Kidney (tissue), 14 donors: ENCODE results near the gene SLFN11. TPM values are rescaled to one million over a fixed set of nuclear protein-coding genes. Genes with fewer than 3 reads are reported as not detected.

Source experiments
- DNase-seq, 5 donors: peaks; one replicate each; pipeline ENCODE4 v3.0.0-alpha.2; 2013 to 2020
- FAIRE-seq: peaks from 2 replicates; lab custom pipeline; 2012; peaks lifted over from hg19 to GRCh38; lab: Jason Lieb, UNC
- H3K27ac ChIP-seq, 2 donors: one replicate each; pipeline ENCODE4 v1.7.0; 2013; ENCODE audit warnings: low read depth in 2 of 2, low read length in 2 of 2, inconsistent platforms in 1 of 2
- H3K27me3 ChIP-seq: one replicate; pipeline ENCODE4 v1.7.1; 2013; ENCODE audit warnings: low read length, inconsistent platforms; ENCODE audit not compliant: control insufficient read depth, insufficient read depth
- H3K36me3 ChIP-seq, 3 donors: one replicate each; pipeline versions ENCODE4 v1.7.0 to v1.7.1; 2013; ENCODE audit warnings: low read length in 3 of 3, control low read depth in 1 of 3, inconsistent platforms in 1 of 3; ENCODE audit not compliant: insufficient read depth in 3 of 3, control insufficient read depth in 2 of 3
- H3K4me1 ChIP-seq, 3 donors: one replicate each; pipeline versions ENCODE4 v1.7.0 to v1.7.1; 2013; ENCODE audit warnings: low read length in 3 of 3, inconsistent platforms in 1 of 3, low read depth in 1 of 3; ENCODE audit not compliant: control insufficient read depth in 2 of 3, insufficient read depth in 2 of 3
- H3K4me3 ChIP-seq, 3 donors: one replicate each; pipeline versions ENCODE4 v1.7.0 to v1.8.1; 2013; ENCODE audit warnings: low read length in 3 of 3, control low read depth in 1 of 3, inconsistent platforms in 1 of 3
- H3K9ac ChIP-seq, 3 donors: one replicate each; pipeline versions ENCODE4 v1.7.0 to v1.7.1; 2013; ENCODE audit warnings: low read length in 3 of 3, control low read depth in 1 of 3, inconsistent platforms in 1 of 3
- H3K9me3 ChIP-seq, 3 donors: one replicate each; pipeline versions ENCODE4 v1.7.0 to v1.7.1; 2013; ENCODE audit warnings: low read length in 3 of 3, control low read depth in 1 of 3, inconsistent platforms in 1 of 3; ENCODE audit not compliant: control insufficient read depth in 2 of 3, insufficient read depth in 1 of 3
- CTCF ChIP-seq: IDR thresholded peaks from 3 replicates; pipeline ENCODE4 v1.5.1; 2012; ENCODE audit warnings: mild to moderate bottlenecking, moderate library complexity, borderline replicate concordance; ENCODE audit not compliant: insufficient read depth; ENCODE audit errors: extremely low read depth
- intact Hi-C: fragments of 100-400 bp; cut with DNase I; formaldehyde crosslinking; loops from one replicate; pipeline ENCODE4 v1.11.1; 2022
- polyA plus RNA-seq: library from polyadenylated mRNA; stranded (reverse); fragments of 350-450 nt; fragmentation: Illumina TruSeq; extraction: RNeasy Lipid Tissue Mini Kit (QIAGEN cat#74804); gene quantifications from one replicate; pipeline ENCODE4 v1.2.3, GENCODE V29; 2014; ENCODE audit warnings: low read depth, low replicate concordance; ENCODE audit not compliant: insufficient read depth
- total RNA-seq: library from RNA; stranded (reverse); fragmentation: NEBNext Ultra II Directional; extraction: Animal tissue kit (Norgen Biotek cat#: 25700); gene quantifications from one replicate; pipeline ENCODE4 v1.2.1, GENCODE V29; 2021
- donor health status: control.
- donor health status: control.
- donor health status: control.
- donor health status: control.
- donor health status: control.
- donor health status: DM: yes; HTN: yes; CAD: no.
- donor health status: Normal renal cell carcinoma (clear cell type).

The SLFN11 gene
- total and polyA plus RNA-seq, 2 donors from 2014 or later = 4.0 to 31.9 TPM

DNA sequence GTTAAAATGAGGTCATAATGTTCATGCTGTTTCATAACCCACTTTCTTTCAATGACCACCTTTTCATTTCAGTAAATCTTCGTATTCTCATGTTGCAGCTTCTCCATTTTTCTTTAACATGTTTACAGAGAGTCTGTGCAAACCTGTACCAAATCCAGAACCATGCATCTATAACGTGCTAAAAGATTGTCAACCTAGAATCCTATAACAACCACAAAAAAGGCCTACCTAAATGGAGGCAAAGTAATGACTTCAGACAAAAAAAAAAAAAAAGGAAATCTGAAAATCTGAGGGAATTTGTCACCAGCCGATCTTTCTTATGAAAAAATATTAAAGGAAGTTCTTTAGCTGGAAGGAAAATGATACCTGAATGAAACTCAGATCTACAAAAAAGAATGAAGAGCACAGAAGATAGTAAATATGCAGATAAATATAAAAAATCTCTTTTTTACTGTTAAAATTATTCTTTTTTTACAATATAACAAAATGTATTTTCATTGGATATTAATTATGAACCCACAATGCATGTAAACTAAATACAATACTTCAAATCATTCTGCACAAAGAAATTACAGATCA lies 1.4 kb upstream of the SLFN11 start:
- Histone ChIP-seq H3K9me3 (peaks cover 0 to 7% (median 3%) of the 10 kb centered on the region in 3 donors), H3K36me3 (no peaks in the 10 kb centered on the region), H3K4me3 (peak overlapping the region; percentile 53 to 71 (median 62)), H3K9ac (peak overlapping the region; percentile 11 to 84 (median 31)), H3K27ac (peak overlapping the region; percentile 92 to 97), H3K27me3 (peaks cover 37% of the 10 kb centered on the region), H3K4me1 (peaks cover 0 to 2% (median 0%) of the 10 kb centered on the region in 3 donors)
- FAIRE-seq (no peak), DNase-seq (no peak)
- no peak for TF ChIP-seq CTCF
- intact Hi-C loops = no loop called here

DNA sequence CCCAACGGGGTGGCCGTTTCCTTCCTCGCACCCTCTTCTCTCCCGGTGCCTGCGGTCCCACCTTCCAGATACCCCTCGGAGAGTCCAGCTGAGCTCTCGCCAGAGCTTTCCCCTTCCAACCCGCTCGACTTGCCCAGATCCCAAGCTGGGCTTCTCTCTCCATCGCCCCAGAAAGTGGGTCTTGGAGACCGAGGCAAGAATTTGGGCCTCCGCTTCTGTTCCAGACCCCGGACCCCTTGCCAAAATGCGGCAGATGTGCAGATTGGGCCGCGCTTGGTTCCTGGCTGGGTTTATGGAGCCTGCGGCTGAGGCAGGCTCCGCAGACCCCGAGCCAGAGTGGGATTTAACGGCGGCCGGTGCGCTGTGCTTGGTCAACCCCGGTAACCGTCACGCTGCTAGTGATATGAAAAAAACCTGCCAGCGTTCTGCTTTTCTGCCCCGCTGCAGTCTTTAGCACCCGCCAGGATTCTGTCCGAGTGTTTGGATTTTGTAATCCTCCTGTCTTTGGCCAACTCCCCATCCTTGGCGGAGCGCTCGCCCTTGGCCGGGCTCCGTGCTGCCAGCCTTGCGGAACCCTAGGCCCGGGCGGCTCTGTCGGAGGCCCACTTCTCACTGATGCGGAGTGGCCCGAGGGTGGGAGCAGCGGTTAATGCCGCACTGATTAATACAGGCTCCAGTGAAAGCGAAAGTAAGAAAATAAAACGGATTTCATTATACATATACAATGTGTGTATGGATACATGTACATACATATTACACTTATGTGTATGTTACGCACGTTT lies 754 bp upstream of the SLFN11 start:
- Histone ChIP-seq H3K9me3 (peaks cover 0 to 7% (median 3%) of the 10 kb centered on the region in 3 donors), H3K4me3 (peak overlapping the region; percentile 53 to 71 (median 62)), H3K27me3 (peaks cover 37% of the 10 kb centered on the region), H3K4me1 (peaks cover 0 to 2% (median 0%) of the 10 kb centered on the region in 3 donors), H3K27ac (peak overlapping the region; percentile 92 to 97), H3K9ac (peak overlapping the region; percentile 31 to 84 (median 74)), H3K36me3 (no peaks in the 10 kb centered on the region)
- intact Hi-C loops = no loop called here
- DNase-seq (peak; percentile 56 to 78 (median 68)), FAIRE-seq (no peak)
- TF ChIP-seq CTCF = no peak

- H3K27me3 ChIP-seq = peaks cover 37% of the 10 kb centered on the region
- TF ChIP-seq CTCF = no peak
- peak; percentile 22 to 76 (median 45) for DNase-seq
- intact Hi-C loops = no loop called here
- H3K9me3 ChIP-seq = peaks cover 0 to 7% (median 3%) of the 10 kb centered on the region in 3 donors
- peak overlapping the region; percentile 44 to 71 (median 62) for H3K4me3 ChIP-seq
- H3K36me3 ChIP-seq = no peaks in the 10 kb centered on the region
- H3K9ac ChIP-seq = peak overlapping the region in 1 of 3 donors; percentile 84
- peaks cover 0 to 2% (median 0%) of the 10 kb centered on the region in 3 donors for H3K4me1 ChIP-seq
- no peak for FAIRE-seq
- peak overlapping the region; percentile 83 to 92 for H3K27ac ChIP-seq
These were observed 431 bp downstream of the SLFN11 start for GRCh38 chr17:35372846-35373533.
